HL-60/S4 treated with phorbol 12-myristate 13-acetate at 8.2 ng/mL for 4 days and 3 days (cell line): ENCODE results near the gene MADD.

Experiments used
- in situ Hi-C: fragments of 300-500 bp; cut with MboI; formaldehyde crosslinking; loops from 2 replicates; pipeline ENCODE4 v1.15.0; 2022; ENCODE audit warnings: low sequenced_read_pairs

MADD gene

GRCh38 chr11:47354913-47355282, 85.0 kb downstream of the MADD start:
- in situ Hi-C loops: no loop called here

- in situ Hi-C loops: no loop called here
These were observed 85.6 kb downstream of the MADD start for GRCh38 chr11:47355283-47356128.

- in situ Hi-C loops: no loop called here
These were observed 86.4 kb downstream of the MADD start for GRCh38 chr11:47356129-47356997.

- in situ Hi-C loops: no loop called here
These were observed 87.0 kb downstream of the MADD start for GRCh38 chr11:47356998-47357329.

GRCh38 chr11:47357985-47358730, 88.2 kb downstream of the MADD start:
- in situ Hi-C loops: no loop called here

GRCh38 chr11:47358731-47359051, 88.8 kb downstream of the MADD start:
- in situ Hi-C loops: no loop called here

GRCh38 chr11:47359162-47359561, 89.2 kb downstream of the MADD start:
- in situ Hi-C loops: no loop called here

- in situ Hi-C loops: no loop called here
These were observed 89.7 kb downstream of the MADD start for GRCh38 chr11:47359586-47359985.

- in situ Hi-C loops: no loop called here
These were observed 90.4 kb downstream of the MADD start for GRCh38 chr11:47360341-47360740.

GRCh38 chr11:47361419-47361818, 91.5 kb downstream of the MADD start:
- in situ Hi-C loops: no loop called here

GRCh38 chr11:47366020-47366490, 96.1 kb downstream of the MADD start:
- in situ Hi-C loops: no loop called here

- in situ Hi-C loops: no loop called here
These were observed 99.7 kb downstream of the MADD start for GRCh38 chr11:47369676-47370075.

- in situ Hi-C loops: no loop called here
These were observed 102.5 kb downstream of the MADD start for GRCh38 chr11:47372422-47372821.

- in situ Hi-C loops: no loop called here
These were observed 104.2 kb downstream of the MADD start for GRCh38 chr11:47373876-47374719.

GRCh38 chr11:47374720-47375019, 104.7 kb downstream of the MADD start:
- in situ Hi-C loops: no loop called here

GRCh38 chr11:47375020-47375419, 105.1 kb downstream of the MADD start:
- in situ Hi-C loops: no loop called here

GRCh38 chr11:47375546-47376085, 105.7 kb downstream of the MADD start:
- in situ Hi-C loops: no loop called here

- in situ Hi-C loops: no loop called here
These were observed 106.2 kb downstream of the MADD start for GRCh38 chr11:47376107-47376524.

- in situ Hi-C loops: no loop called here
These were observed 106.8 kb downstream of the MADD start for GRCh38 chr11:47376525-47377371.
